ENCODE results near the gene EXOC6B.
A peak's percentile ranks its signal among the peaks of the same experiment; 100 is the strongest.

EXOC6B gene

DNA sequence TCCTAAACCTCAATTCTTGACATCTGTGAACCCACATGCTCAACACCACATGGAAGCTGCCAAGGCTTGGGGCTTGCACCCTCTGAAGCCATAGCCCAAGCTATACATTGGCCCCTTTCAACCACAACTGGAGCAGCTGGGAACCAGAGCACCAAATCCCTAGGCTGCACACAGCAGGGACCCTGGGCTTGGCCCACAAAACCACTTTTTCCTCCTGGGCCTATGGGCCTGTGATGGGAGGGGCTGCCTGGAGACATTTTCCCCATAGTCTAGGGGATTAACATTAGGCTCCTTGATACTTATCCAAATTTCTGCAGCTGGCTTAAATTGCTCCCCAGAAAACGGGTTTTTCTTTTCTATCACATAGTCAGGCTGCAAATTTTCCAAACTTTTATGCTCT is 40.3 kb downstream of the EXOC6B start:
- DNase-seq, result no peak

DNA sequence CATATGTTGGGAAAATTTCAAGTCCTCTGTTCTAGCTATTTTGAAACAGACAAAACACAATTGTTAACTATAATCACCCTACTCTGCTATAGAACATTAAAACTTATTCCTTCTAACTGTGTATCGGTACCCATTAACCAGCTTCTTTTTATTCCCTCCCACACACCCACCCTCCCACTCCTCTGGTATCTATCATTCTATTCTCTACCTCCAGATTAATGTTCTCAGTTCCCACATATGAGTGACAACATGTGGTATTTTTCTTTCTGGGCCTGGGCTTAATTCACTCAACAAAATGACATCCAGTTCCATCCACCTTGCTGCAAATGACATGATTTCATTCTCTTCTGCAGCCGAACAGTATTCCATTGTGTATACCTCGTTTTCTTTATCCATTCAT is 43.3 kb downstream of the EXOC6B start:
- DNase-seq, result no peak

DNA sequence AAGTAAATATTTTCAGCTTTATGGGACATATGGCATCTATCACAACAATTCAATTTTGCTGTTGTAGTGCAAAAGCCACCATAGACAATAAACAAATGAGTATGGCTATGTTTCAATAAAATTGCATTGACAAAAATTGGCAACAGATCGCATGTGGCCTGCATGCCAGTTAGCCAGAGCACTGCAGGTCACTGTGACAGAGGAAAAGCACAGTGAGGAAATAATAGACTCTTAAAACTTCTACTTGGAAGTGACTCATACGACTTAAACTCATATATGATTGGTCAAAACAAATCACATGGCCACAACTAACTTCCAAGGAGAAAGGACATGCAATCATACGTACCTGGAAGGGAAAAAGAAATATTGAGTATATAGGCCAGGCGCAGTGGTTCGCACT is 44.4 kb downstream of the EXOC6B start:
- no peak for DNase-seq

DNA sequence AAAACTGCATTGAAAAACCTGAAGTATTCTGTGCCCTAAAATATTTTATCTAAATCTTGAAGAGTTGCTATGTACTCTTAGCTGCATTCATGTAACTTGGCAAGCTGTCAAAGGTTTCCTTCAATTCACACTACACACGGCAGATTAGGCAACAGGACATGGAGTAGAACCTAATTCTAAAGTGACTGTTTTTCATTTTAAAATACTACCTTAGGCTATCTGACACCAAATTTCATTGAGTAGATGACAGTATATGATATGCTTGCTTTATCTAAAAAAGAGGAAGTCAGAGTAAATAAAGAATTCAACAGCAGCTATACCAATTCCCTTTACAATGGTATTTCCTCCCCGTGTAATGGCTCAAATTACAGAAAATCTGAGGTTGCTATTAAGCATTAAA is 45.4 kb downstream of the EXOC6B start:
- no peak for DNase-seq

DNA sequence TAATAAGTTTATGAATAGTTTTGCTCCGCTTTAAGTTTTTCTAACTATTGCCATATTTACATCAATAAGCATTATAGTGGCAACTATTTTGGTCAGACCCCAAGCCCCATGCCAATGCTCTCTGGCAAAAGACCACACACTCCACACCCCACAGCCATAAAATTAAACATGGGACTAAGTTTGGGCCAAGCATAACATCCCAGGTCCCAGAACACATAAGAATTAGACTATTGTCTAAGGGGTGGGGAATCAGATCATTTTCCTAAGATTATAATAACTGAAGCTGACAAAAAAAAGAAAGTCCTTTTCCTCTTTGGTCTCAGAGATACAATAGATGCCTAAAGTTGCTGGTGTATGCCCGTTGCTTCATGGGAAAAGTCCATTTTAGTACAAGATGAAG is 46.3 kb downstream of the EXOC6B start:
- DNase-seq, result no peak

DNA sequence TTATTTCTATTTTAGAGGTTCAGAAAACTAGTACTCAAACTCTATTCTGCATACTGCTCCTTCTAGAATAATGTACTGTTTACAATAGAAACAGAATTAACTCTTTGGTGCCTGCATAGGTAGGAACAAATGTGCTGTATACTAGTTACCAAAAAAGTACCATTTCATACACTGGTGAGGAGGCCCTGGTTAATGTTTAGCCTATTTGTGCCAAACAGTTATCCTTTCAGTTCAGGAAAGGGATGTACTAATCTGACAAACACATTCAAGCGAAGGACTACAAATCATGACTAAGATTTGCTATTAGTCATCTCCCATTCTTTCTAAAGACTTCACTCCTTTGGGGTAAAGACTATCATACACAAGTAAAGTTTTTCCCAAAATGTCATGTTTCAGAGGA is 47.4 kb downstream of the EXOC6B start:
- no peak for DNase-seq

DNA sequence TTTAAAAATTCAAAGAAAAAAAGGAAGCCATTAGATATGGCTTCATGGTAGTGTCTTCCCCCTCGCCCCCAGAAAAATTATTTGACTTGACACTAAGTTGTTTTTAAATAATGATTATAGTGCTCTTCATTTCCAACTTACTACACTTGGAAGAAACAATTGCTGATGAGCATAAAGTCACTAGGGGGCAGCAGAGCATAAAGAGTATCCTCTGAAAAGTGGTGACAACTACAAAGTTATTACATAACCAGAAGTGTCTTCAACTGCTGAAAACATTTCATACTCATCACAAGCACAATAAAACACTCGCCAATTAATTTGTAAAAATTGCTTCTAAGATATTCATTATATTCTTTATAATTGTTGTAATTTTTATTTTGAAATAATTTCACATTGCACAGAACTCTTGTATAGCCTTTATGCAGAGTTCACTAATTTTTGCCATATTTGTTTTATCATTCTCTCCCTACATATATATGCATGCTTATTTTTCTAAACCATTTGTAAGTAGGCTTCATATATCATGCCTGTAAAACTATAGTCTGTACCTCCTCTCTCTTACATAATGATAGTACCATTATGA is 54.9 kb downstream of the EXOC6B start:
- DNase-seq, result peak; percentile 24

DNA sequence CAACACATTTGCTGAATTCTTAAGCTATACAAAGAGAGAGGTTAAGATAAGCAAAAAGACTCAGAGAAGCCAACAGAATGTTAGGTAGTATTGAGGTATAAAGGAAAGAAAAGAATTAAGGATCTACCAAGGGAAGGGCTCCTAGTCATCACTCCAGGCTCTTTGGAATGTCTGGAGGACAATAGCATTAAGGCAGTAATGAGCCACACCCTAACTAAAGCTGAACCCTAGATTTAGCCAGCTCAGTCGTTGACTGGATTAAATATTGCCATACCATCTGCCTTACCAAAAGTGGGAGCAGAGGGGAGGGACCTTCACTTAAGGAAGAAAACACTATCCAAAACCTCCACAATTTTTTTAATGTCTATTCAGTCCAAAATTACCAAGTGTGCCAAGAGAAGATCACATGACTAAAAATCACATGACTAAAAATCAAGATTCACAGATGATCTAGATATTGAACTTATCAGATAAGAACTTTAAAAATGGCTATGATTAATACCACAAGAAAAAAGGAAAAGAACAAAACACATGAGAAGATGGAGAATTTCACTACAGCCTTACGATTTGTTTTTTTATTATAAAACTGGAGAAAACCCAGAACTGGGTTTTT is 59.7 kb downstream of the EXOC6B start:
- no peak for DNase-seq

DNA sequence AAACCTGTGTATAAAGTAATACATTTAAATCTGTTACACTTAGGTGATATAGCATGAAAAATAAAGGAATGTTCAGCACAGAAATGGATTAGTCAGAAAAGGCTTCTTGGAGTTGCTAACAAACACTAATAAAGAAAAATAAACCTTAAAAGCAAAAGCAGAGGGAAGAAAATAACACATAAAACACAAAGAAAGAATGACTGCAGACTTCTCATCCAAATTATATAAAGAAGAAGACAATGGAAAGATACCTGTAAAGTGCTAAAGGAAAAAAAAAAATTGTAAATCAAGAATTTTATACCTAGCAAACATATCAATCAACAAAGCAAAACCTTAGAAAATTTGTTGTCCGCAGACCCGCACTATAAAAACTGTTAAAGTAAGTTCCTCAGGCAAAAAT is 63.6 kb downstream of the EXOC6B start:
- DNase-seq, result no peak

DNA sequence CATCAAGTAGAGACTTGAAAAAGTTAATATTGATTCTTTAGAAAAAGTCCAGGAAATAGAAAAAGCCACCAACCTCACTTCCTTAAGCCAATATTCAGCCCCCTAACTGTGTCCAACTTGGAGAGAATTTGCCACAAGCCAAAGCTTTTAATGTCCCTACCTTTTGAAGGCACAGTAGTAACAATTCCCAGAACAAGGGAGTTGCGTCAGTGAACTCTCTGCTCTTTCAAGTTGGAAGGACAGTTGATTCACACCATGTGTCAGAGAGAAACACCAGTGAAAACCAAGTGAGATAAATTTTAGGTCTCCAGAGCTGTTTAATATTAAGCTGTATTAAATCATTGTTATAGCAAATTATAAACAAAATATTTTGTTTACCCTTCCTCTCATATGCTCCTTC is 66.1 kb downstream of the EXOC6B start:
- DNase-seq, result no peak

DNA sequence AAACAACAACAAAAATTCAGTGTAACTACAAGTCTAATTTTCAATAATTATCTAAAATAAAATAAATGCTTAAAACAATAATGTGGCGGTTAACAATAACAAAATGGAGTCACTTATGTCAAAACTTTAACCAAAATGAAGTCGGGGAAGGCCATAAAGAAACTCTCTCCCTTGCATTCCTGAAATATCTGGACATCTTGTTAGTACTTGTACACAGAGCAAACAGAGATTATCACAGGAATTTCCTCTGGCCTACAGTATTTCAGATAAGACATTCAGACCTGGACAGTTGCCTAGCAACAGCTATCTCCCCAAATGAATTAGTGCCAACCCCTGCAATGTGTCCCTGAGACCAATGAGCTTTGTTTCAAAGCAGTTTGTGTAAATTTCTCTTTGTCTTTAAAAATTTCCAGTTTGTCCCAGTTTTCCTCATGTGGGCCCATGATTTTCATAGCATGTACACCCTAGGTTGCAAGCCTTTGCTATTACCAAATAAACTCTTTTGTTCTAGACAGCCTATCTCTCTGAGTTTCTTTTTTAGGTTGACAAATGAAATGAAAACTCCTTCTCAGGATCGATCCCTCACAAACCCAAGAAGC is 68.6 kb downstream of the EXOC6B start:
- DNase-seq, result no peak

DNA sequence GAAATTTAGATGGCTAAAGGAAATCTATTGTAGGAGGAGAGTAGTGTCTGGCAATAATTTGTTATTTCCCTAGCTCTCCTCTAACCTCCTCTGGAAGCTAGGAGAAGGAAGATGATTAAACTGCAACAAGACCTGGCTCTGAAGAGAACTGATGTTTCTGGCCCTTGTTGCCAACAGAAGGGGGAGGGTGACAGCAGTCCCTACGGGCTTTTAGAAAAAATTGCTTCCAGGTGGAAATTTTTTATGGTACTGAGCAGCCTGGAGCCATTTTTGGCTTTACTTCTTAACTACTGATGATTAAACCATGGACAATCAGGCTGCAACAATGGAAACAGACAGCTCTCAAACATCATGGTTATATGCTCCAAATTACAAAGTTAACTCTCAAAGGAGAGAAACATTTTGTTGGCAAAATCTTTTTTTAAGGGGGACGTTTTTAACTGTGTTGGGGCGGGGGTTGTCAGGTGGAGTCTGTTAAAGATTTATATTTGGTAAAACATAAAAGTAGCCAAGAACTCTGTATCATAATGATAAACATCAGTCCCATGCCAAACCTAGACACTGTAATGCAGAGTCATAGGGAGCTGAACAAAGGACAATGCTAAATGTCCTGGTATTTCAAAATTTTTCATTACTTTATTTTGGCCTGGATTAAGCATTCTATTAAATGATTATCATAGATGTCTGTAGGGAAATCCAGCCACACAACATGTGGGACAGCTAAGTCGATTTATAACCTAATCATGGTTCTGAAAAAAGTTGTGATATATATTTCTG is 70.0 kb downstream of the EXOC6B start:
- DNase-seq, result no peak

DNA sequence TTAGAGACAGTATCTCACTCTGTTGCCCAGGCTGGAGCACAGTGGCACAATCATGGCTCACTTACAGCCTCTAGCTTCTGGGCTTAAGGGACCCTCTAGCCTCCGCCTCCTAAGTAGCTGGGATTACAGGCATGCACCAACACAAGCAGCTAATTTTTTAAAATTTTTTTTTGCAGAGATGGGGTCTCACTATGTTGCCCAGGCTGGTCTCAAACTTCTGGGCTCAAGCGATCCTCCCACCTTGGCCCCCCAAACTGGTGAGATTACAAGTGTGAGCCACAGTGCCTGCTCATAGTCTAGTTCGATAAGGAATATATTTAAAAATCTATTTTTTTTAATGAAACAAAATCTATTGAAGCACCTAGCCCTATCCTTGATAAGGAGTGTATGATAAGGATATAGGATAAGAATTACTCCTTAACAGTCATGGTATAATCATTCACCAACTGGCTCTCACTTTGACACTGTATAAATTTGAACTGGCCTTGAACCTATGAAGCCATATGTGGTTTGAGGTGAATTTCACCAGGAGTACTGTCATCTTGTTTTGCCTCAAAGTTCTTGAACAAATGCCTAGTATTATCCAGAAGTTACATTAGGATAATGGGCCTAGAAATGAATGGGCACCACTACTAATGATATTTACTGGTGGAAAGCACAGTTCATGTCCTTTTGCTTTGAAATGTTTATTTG is 71.1 kb downstream of the EXOC6B start:
- DNase-seq, result no peak

DNA sequence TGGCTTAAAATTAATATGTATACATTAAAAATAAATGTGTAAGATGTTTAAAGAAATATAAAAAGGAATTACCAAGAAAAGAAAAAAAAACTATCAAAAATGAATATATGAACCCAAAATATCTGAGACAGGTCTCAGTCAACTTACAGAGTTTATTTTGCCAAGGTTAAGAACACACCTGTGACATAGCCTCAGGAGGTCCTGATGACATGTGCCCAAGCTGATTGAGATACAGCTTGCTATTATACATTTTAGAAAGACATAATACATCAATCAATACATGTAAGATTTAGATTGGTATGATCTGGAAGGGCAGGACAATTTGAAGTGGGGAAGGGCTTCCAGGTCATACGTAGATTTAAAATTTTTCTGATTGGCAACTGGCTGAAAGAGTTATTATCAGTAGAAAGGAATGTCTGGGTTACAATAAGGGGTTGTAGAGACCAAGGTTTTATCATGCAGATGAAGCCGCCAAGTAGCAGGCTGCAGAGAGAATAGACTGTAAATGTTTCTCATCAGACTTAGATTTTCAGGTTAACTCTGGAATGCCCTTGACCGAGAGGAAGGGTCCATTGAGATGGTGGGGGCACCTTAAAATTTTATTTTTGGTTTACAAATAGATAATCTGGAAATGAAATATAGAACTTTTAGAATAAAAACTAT is 74.7 kb downstream of the EXOC6B start:
- no peak for DNase-seq

DNA sequence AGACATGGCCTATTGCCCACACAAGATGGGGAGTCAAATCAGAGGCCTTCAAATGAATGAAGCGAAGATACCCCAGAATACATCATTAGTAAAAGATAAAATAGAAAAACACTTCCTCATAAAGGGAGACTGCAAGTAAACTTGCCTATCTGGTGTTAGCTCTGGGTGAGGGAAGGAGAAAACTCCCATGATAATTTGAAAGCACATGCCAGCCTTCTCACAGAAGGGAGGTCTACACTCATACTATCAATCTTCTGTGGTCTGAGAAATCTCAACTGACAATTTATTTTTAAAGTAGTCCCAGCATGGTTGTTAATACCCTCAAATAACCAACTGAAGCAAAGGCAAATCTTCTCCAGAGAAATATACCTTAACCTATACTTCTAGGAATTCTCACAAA is 75.4 kb downstream of the EXOC6B start:
- DNase-seq, result no peak

DNA sequence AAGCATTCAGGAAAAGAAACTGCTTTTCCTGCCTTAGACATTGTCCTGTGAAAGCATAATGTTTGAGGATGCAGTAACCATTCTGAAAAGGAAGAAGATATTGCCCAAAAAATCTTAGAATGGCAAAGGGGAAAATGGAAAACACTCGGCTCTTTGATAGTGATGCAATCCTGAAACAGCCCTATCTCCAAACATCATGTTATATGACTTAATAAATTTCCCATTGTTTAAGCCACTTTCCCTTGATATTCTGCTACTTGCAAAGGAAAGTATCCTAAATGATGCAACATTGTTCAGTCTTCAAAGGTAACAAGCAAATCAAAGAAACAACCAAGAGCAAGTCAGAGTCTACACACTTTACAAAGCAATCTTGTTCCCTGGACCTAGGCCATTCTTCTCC is 78.5 kb downstream of the EXOC6B start:
- no peak for DNase-seq

DNA sequence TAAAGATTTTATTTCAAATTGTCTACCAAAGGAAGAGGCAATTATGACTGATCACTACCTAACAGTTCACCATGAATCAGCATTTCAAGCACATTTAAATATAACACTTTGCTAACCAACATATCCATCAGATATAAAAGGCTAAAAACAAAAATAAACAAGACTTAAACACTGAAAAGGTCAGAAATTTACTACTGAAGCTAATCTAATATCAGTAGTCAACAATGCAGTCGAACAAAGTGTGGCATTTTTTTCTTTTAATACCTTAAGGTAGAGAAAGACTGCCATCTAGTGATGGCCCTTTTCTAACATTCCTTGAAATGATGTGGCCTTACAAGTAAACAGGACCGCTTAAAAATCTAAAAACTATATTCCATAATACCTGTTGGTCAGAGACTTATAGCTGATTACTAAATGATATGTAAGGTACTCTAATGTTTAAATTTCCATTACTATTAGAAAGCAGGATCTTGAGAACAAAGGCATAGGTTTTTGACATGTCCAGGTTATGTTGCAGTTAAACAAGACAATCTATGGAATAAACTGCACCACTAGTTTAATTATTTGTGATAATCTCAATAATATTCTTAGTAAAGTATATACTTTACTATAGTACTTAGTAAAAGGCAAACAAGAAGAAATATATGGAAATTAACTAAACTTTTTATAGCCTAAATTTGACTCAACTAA is 80.0 kb downstream of the EXOC6B start:
- peak; percentile 67 for DNase-seq

DNA sequence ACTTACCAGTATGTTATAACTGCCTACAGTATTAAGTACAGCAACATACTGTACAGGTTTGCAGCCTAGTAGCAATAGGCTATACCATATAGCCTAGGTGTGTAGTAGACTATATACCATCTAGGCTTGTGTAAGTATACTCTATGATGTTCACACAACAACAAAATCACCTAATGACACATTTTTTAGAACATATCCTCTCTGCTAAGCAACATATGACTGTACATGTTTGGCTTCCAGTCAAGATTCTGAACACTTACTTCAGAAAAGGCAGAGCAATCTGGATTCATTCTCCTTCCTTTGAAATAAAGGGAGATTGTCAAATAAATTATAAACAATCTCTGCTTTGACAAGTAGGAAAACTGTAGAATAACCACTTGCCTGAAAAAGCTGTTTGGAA is 81.8 kb downstream of the EXOC6B start:
- DNase-seq, result no peak

DNA sequence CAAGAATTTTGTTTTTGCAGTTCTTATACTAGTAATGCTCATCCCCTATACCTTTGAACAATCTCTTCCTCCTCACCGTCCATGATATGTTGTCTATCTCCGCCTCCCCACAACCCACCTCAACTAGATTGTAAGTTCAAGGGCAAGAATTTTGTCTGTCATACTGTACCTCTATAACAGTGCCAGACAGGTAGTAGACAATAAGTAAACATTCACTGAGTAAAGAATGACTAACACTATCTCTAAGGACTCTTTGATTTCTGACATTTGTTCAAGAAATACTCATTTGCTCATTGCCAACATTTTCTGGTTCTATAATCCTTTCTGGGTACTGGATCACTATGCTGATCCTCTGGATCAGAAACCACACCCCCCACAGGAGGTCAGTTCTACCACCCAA is 82.4 kb downstream of the EXOC6B start:
- DNase-seq, result no peak

DNA sequence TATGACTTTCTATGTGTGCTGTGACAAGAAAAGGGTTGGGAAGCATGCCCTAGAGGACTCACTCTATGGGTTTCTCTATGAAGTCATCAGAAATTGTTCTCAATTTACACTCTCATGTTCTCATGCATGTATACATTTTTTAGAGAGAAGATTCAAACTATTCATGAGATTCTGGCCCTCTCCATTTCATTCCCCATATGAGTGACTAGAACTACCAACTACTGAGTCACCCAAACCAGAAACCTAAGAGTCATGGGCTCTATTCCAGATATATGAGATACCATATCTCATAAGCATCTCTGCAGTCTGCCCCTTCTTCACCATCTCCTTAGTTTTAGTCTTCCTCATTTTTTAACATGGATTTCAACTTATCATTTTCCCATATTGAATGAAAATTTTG is 87.7 kb downstream of the EXOC6B start:
- no peak for DNase-seq

DNA sequence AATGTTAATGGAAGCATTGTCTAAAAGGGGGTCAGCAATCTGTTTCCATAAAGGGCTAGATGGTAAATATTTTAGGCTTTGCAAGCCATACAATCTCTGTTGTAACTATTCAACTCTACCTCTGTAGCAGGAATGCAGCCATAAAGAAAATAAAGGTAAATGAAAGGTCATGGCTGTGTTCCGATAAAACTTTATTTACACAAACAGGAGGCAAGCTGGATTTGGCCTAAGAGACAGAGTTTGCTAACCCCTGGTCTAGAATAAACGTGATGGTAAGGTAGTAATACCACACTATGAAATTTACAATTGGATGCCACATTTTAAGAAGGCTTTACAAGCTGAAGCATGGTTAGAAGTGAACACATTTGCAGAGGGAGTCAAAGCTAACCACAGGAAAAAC is 91.4 kb downstream of the EXOC6B start:
- no peak for DNase-seq

DNA sequence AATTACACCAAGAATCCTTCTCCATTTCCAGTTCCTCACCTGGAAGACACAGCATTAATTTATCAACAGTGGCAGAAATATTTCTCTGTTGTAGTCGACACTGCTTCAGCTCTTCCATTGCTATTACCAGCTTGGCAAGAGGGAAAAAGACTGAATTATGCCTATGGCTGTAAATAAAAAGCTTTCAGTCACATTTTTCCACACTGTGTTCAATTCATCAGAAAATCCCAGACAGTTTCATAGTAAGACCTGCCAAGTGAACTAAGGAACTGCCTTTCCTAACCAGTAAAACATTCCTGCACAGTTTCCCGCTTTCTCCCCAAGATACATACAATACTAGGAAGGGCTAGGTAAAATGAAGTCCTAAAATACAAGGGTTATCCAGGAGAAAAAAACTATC is 94.7 kb downstream of the EXOC6B start:
- DNase-seq, result no peak
